AG08396 (cell line): ENCODE measurements around the gene RIPK4.
"Not testable (repeated sequence)": the region's sequence is repeated elsewhere in the genome, so short reads cannot be mapped to it uniquely, and the experiment has no call there.

Source experiments
- DNase-seq: peaks from one replicate; pipeline ENCODE4 v3.0.0; 2012; ENCODE audit warnings: low spot score, mixed read lengths

Gene RIPK4

DNA sequence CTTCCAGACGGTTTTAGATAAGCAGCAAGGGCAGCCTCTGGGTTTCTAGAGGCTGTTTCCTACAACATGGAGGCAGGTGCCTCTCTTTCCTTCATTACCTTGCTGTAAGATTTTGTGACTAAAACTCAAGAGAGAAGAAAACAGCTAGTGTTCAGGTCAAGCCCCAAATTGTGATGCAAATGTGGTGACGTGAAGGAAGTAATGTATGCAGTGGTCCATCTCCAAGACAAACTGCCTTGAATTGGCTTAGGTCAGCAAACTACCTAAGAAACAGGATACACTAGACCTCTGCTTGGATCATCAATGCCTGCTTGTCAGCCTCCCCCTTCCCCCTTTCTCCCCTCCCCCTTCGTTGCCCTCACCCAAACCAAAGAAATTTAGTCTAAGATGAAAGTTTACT, 28.9 kb upstream of the RIPK4 start:
- DNase-seq: no peak

DNA sequence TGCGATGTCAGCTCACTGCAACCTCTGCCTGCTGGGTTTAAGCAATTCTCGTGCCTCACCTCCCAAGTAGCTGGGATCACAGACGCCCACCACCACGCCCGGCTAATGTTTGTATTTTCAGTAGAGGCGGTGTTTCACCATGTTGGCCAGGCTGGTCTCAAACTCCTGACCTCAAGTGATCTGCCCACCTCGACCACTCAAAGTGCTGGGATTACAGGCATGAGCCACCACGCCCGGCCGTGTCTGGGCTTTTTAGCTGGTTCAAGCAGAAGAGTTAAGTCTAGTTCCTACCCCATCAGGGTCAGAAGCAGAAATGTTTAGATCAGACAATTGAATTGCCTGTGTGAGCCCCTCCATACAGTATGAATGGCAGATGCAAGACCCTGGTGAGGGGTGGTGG, 27.7 kb upstream of the RIPK4 start:
- no peak for DNase-seq

DNA sequence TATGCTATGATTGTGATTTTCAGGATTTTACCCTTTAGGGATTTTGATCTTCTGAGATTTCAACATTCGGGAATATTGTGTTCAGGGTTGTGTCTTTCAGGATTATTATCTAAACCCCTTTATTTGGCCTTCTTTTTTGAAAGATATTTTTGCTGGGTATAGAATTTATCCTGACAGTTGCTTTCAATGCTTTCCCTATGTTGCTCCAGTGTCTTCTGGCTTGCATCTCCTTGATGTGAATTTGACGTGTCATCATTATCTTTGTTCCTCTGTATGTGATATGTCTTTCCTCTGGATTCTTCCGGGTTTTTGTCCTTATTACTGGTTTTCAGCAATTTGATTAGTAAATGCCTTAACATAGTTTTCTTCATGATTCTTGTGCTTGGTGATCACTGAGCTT, 25.9 kb upstream of the RIPK4 start:
- DNase-seq: no peak

DNA sequence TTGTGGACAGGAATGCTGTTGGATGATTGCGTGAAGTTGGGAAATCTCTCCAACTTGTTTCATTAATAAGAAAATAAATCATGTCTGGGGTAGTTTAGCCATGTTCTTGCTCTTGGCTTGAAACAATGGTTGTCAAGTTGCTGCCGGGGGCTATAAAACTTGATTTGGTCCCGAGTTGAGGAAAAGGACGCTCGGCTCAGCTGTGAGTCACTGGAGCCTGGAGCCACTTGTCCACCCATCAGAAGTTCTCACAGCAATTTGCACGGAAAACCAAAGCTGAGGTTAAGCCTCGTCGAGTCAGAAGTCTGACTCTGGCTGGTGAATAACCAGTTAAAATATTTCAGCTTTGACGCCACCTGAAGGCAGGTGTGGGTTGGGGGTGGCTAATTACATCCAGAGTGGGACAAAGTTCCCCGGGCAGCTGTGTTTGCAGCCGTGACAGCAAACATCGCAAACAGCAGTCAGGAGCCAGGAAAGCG, 19.7 kb upstream of the RIPK4 start:
- no peak for DNase-seq

DNA sequence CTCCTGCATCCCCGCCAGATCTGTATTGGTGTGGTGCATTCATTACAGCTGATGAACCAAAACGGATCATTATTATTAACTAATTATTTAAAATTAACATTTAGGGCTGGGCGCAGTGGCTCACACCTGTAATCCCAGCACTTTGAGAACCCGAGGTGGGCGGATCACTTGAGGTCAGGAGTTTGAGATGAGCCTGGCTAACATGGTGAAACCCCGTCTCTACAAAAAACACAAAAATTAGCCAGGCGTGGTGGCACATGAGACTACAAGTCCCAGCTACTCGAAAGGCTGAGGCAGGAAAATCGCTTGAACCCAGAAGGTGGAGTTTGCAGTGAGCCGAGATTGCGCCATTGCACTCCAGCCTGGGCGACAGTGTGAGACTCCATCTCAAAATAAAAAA, 18.4 kb upstream of the RIPK4 start:
- DNase-seq: not testable (repeated sequence)

DNA sequence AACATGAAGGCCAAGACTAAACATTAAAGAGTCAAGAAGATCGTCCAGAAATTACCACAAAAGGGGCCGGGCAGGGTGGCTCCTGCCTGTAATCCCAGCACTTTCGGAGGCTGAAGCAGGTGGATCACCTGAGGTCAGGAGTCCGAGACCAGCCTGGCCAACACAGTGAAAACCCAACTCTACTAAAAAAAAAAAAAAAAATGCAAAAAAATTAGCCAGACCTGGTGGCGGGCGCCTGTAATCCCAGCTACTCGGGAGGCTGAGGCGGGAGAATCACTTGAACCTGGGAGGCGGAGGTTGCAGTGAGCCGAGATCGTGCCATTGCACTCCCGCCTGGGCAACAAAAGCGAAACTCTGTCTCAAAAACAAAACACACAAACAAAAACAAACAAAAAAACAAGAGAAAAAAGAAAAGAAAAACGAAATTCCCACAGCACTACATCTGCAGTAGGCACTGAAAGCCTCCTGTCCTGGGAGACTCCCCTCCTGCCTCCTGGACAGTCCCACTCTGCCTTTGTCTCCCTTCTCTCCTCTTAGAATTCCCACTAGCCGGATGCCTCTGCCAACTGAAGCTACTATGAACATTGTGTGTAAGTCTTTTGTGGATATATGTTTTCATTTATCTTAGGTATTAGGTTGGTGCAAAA, 17.7 kb upstream of the RIPK4 start:
- no peak for DNase-seq

DNA sequence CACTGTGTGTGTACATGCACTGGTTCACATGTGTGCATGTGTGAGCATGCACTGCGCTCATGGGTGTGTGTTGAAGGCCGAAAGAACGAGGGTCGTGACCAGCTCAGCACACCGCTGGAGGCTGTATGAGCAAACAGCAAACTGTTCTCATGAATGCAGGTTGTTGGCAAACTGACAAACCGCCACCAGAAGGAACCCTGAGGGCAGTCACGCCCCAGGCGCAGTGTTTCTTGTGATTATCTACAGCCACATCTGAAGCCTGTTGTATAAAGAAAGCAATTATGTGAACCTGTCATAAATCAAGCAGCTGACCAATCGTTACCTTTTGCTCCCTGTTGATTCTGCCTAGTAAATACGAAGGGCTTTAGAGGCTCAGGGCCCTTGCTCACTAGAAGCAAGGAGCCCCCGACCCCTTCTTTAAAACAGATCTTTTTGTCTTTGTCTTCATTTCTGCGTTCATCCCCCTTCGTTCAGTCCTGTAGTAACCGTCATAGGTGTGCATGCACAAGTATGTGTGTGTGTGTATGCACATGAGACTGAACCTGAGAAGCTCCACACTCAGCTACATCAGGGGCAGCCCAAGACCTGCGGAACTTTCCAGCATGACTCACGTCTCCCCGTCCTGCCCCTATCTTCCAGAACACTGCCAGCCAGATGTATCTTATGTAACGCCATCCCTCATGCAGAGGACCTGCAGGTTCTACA, 16.8 kb upstream of the RIPK4 start:
- DNase-seq: no peak

DNA sequence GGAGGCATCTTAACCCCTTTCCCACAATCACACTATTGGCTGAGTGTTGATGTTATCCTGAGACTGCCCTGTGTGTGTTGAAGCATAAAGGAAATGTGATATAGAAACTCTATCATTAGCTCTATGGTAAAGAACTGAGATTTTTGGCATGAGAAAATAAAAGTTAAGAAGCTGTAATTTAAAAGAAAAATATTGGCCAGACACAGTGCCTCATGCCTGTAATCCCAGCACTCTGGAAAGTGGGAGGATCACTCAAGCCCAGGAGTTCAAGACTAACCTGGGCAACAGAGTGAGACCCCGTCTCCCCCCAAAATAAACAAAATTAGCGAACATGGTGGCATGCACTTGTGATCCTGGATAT, 14.2 kb upstream of the RIPK4 start:
- DNase-seq: no peak

DNA sequence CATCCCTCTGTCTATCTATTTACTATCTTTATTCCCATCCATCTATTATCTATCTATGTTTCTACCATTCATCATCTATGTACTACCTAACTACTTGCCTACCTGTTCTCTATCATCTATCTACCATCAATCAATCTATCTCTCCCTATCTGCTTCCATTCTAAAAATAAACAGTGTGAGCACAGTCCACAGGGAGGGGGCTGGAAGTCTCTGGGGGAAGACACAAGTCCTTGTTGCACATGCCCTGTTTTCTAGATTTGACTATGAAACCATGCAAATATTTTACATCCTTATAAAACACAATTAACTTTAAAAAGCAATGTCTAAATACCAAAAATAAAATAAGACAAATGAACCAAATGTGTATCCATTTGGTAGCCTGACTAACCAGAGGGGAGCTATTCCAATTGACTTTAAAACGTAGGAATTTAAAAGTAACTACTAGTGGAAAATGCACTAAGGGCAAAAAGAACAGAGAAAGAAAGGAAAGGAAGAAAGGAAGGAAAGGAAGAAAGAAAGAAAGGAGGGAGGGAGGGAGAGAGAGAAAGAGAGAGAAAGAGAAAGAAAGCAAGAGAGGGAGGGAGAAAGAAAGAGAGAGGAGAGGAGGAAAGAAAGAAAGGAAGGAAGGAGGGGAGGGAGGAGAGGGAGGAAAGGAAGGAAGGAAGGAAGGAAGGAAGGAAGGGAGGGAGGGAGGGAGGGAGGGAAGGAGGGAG, 13.6 kb upstream of the RIPK4 start:
- no peak for DNase-seq

DNA sequence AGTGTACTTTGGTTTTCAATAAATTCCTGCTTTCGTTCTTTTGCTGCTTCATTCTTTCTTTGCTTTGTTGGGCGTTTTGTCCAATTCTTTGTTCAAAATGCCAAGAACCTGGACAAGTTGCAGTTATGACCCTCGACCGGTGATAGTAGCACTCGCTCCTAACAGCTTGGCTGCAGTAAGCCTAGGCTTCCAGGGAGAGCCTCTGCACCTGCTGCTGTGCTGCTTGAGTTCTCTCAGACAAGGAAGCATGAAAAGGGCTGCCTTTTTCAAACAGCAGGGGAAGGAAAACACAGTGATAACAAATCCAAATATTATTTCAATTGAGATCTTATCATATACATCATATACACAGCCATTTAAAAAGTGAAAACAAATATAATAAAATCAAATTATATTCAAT, 12.8 kb upstream of the RIPK4 start:
- no peak for DNase-seq

DNA sequence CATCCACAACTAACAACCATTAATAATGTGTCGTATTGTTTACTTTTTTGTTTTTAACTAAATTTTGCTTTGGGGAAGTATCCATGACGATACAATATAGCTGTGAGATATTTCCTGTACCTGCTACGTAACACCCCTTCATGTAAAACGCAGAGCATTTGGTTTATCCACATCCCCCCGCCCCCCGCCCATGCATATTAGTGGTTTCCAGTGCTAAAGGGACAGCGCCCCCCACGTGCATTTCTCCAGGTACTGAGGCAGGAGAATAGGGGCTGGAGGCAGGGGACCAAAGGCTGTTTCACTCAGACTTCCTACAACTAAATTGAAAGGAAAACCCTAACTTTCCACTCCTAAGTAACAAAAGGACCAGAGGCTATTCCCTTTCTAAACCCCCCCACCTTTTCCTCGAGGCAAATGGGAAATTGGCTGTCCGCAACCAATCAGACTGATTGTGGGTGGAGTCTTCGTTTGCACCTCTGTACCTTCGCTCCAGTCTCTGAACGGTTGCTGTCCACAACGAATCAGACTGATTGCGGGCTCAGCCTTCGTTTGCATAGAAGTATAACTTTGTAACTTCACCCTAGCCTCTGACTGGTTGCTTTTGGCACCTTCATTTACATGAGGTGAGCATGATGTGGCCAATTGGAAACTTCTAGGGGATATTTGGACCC, 12.2 kb upstream of the RIPK4 start:
- no peak for DNase-seq

DNA sequence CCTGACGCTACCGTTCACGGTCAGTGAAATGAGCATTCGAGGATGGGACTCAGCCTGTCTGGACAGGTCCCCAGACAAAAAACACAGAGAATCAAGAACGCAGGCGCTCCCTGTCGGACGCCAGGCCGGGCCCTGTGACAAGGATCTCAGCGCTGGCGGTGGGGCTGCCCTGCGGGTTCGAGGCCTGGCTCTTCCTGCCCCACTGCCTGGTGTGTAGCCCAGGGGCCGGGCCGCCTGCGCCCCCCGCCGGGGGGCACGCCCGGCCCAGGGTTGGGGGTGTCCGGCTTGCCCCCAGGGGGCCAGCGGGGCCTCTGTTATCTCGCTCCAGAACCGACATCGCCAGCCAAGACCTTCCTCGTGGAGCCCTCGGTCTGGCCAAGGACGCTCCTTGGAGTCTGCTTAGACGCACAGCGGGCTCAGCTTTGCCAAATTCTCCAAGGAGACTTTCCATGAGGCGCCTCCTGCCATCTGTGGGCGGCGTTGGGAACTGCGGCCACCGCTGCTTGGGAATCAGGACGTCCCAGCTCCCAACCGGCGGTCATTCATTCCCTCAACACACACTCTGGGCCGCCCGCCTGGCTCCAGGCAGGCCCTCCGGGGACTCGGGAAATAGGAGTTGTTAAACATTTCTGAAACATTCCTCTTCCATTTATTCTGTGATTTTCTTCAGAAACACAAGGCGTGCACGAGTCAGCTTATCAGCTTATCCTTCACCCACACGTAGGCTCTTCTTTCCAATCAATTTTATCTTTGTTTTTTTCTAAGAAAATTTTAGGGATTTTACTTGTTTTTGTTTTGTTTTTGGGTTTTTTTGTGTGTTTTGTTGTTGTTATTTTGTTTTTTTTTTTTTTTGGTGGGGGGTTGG, 11.3 kb upstream of the RIPK4 start:
- peak; percentile 92 for DNase-seq

DNA sequence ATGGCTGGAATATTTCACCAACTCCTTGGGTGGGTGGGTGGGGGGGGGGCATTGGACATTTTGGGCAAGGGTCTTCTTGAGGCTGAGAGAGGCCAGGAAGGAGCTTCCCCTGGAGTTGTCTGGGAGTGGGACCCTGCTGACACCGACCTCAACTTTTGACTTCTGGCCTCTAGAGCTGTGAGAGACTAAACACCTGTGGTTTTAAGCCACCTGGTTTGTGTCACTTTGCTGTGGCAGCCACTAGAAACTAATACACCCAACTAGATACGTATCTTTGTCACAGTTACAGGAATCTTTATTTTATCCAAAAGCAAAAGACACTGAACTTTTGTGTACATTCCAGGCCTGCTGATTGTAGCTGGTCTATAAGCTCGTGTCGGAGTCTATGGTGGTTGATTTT, 9.9 kb upstream of the RIPK4 start:
- no peak for DNase-seq

DNA sequence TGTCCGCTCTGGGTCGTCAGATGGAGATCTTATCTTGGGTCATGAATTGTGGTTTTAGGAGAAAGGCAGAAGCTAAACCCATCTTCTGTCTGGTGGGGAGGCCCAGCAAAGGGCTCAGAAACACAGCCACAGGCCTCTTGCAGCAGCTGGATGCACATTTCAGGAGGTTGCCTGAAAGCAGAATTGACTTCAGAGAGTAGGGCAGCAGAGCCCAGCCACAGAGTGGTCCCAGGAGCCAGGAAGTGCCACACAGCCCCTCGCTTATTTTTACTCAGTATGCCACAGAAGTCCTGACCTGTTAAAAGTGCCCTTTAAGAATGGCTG, 8.3 kb upstream of the RIPK4 start:
- no peak for DNase-seq

DNA sequence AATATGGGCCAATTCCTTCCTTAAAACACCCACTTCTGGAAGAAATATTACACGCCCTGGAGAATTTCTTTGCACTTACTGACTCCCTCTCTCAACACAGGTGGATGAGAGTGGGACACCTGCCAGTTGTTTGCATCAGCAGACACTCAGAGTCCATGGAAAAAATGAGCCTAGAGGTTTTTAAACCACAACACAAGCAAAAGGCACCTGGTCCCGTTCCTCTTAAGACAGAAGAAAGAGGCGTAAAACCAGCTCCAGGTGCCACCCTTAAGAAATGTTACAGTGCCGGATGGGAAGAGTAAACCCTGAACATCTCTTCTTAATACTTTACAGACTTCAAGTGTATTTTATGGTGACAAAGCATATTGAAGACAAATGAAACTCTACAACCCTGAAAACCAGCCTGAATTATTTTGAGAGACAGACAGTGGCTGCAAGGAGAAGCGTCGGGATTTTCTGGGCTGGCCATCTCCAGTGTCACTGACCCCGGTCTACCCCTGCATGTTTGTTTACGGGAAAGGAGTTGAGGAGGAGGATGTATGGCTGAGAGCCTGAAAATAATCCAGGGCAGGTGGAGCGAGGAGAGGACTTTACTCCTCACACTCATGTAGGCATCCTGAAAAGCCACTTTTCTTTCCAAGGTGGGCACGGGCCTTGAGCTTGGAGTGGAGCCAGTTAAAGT, 7.8 kb upstream of the RIPK4 start:
- no peak for DNase-seq

DNA sequence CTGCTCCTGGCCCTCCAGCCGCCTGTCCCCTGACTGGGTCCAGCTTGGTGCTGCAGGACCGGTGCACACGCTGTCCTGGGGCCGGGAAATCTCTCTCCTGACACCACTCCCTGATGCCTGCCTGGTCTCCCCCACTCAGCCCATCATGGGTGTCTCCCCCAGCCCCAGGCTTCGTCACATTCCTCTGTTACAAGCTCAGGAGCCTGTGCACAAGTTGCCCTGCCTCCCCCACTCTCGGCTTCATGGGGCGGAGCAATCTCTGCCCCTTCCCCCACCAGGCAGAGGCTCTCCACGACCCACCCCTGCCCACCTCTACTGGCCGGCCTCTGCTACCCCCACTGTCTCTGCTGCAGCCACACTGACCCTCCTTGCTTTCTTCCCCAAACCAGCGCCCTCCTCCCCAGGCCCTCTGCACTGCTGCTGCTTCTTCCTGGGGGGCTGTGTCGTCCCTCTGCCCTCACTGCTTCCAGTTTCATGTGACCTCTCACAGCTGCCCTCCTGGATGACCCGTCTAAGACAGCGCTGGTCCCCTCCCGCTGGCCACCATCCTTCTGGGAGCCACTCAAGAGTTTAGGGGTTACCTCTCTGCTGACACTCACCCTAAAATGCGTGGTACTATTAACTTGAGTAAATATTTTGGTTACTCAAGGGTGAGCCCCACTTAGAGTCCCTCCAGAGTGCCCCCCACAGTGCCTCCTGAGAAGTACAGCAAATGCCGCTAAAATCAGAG, 5.7 kb upstream of the RIPK4 start:
- DNase-seq: no peak

DNA sequence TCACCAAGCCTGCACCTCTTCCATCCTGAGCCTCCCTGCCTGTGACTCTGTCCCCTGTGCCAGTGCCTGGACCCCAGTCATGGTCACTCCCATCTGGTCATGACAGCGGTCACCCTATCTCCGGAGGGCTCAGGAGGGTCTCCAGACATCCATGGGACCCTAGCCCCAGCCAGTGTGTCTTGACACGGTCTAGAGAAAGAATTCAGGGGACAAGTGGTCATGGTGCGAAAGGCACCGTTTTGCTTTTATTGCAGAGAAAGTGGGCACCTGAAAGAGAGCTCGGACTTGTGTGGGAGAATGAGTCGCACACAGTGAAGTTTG, 4.7 kb upstream of the RIPK4 start:
- DNase-seq: no peak

DNA sequence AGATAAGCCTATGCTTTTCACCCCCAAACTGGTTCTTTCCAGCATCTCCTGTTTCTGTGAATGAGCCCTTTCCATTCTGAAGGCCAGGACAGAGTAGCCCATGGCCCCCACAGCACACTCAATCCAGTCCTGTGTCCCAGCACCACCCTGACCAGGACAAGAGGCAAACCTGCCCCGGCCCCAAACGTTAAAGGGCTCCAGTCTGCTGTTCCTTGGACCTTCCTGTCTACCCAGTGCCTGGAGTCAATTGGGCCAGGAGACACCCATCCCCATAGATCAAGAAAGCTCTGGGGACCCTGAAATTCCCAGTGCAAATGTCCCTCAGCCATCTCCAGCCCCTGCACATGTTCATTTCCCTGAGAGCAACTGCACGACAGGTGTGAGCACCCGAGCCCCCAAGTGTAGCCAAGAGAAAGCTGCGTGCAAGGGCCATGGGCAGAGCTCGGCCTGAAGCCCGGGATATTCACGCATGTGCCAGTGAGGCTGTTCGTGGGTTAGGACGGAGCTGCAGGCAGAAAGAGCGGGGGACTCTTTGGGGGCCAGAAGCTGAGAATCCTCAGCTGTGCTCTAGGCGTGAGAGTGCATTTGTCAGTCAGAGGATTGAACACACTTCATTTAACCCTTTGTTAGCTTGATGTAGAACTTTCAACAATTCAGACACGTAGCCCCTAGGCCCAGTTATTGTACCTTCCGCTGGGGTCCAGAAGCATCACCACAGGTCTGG, 4.2 kb upstream of the RIPK4 start:
- no peak for DNase-seq

DNA sequence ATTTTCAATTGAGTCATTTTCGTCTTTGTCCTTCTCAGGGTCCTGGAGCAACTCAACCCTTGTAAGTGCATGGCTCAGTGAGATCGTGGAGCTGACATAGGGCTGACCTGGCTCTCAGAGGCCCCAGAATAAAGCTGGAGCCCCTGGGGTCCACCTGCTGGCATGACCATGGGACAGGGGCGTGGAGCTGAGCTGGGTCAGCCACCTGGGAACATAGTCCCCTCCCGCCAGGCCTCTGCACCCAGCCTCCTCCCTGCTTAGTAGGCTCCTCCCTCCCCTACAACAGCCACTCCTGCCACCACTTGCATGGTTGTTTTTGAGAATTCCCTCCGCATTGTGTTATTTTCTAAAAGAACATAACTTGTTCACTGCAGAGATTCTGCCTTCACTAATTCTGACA, 3.1 kb upstream of the RIPK4 start:
- no peak for DNase-seq

DNA sequence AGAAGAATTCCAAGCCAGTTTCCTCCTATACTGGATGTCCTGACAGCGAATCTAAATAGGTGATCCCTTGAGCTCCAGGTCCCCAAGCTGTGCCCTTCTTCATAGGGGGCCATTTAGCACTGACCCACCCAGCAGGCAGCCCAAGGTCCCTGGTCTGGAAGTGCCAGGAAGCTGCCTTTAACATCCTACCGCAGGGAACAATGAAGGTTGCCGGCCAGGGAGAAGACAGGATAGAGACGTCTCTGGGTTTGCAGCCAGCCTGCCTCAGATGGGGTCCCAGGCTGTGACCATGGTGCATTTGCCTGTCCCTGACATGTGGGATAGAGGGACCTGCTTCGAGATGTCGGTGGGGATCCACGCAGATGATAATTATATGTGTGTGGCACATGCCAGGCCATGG, 2.7 kb upstream of the RIPK4 start:
- DNase-seq: no peak
